ENCODE results near the gene CFAP44.
"Not testable (repeated sequence)": the region's sequence is repeated elsewhere in the genome, so short reads cannot be mapped to it uniquely, and the experiment has no call there.

The CFAP44 gene, protein sequence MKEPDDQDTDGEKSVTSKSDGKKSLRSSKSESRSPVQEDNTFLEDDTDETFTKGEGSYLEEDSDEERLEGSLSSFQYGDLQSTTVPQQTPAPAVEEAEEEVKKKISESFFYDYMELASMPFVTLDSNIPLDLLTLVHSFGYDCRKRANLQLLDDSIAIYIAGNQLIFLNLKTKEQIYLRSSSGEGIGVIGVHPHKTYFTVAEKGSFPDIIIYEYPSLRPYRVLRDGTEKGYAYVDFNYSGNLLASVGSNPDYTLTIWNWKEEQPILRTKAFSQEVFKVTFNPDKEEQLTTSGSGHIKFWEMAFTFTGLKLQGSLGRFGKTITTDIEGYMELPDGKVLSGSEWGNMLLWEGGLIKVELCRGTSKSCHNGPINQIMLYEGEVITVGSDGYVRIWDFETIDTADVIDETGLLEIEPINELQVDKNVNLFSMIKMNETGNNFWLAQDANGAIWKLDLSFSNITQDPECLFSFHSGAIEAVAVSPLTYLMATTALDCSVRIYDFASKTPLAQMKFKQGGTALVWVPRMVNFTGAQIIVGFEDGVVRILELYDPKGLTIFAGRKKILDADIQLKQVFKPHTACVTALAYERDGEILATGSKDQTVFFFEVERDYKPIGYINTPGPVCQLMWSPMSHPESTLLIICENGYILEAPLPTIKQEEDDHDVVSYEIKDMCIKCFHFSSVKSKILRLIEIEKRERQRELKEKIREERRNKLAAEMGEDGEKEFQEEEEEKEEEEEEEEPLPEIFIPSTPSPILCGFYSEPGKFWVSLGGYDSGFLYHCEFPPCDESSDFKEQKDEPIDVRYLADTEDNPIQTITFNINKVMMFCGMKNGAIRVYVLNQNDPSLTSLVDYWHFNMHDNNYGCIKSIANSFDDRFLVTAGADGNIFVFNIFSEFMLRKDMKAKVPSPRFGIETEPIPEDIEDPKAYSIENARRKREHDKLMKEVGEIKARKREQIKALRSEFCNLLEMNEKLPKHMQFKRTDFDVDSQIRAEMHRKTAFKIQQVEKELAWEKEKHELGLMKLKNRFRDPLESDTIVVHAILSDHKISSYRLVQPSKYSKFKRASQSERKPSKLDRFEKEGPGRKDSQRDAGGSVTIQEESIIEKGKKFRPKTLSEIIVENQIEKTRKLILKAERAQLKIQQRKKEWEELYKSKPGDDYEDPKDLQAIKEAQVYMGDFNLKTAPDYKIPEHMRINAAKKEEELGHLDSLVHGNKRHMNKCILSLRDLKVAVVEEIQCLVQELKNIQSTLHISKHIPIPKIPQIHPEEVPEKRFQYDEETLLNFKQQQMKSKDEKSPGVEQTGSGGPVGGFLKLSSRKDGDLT (N-terminal part only)

DNA sequence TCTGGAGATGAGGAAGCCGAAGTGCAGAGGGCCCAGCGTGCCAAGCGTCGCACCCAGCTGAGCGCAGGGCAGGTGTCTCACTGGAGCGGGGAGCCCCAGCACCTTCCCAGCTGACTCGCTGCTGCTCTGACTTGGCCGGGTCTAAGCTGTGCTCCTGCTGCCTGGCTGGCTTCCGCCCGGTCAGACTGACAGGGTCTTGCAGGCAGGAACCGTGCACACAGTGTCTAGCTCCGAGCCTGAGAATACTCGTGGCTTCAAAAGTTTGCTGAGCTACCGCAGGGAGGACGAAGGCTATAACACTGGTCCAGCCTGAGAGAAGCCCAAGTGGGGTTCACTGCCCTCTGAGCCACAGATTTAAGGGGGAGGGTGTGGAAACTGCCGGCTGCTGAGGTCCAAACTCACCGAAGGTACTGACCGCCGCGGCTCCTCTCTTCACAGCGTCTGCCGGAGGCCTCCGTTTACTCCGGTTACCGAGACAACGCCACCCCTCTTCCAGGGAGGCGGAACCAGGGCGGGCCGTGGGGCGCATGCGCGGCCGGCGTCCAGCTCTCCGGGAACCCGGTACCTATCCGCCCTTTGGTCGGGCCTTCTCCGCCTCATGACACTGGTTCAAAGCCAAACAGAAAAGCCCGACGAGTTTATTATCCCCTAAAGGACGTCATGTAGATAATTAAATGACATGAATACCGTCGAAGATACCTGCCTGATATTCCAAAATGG is at the start of gene CFAP44:
Gene CFAP44, minus strand, starts transcription at position 443 of the 720 bp plus-strand sequence. CDS start 7,829 bp downstream, outside the sequence.
- DNase-seq = no peak

DNA sequence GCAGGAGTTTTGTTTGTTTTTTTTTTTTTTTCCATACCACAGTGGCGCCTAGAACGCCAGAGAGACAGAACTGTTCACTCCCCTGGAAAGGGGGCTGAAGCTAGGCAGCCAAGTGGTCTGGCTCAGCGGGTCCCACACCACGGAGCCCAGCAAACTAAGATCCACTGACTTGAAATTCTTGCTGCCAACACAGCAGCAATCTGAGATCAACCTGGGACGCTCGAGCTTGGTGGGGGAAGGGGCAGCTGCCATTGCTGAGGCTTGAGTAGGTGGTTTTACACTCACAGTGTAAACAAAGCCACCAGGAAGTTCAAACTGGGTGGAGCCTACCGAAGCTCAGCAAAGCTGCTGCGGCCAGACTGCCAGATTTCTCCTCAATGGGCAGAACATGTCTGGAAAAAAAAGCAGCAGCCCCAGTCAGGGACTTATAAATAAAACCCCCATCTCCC is 43.9 kb upstream of the CFAP44 start:
- no peak for DNase-seq

DNA sequence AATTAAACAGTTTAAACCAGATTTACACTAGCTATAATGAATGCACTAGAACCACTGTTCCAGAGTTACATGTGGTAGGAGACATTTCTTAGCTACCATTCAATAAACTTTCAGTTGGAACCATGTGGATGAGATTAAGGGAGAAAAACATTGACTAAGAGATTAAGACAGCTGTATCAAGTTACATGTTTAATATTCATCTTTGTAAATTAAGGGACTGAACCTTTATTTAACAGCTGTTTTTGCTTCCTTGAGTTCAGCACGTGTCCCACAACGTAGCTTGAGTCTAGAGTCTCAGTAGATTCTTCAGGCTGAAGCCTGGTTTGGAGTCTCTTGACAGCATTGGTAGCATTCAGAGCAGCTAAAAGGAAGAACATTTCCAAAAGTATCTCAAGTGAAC is 27.2 kb upstream of the CFAP44 start:
- DNase-seq = no peak

DNA sequence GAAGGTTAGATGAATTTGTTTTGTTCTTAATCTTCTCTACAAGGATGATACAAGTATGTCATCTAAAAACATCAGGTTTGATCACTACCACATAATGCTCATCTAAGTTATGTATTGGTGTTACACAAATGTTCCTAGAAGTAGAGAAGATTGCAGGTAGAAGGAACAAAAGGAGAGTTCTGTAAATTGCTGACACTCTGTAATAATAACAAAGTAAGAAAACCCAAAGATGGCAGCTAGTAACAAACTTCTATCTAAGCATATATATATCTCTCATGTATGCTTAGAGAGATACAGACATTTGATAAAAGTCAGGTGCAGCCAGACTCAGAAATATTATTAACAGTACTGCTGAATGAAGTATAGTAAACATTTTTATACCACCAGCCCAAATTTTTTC is 20.2 kb upstream of the CFAP44 start:
- DNase-seq = no peak

DNA sequence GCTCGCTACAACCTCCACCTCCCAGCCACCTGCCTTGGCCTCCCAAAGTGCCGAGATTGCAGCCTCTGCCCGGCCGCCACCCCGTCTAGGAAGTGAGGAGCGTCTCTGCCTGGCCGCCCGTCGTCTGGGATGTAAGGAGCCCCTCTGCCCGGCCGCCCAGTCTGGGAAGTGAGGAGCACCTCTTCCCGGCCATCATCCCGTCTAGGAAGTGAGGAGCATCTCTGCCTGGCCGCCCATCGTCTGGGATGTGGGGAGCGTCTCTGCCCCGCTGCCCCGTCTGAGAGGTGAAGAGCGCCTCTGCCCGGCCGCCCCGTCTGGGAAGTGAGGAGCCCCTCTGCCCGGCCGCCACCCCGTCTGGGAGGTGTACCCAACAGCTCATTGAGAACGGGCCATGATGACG is 17.3 kb upstream of the CFAP44 start:
- DNase-seq = not testable (repeated sequence)

DNA sequence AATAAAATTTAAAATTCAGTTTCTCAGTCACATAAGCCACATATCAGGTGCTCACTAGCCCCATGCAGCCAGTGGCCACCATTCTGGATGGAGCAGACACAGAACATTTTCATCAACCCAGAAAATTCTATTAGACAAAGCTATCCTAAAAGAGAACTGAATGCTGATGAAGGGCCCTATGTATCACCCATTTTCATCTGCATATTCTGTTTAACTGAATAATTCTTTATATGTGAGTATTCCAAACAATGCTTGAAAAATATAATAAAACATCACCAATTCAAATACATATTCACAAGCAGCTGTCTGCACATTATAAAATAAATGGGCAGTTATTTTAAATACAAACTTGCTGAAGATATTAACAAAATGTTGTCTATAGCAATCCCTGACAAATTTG is 14.2 kb upstream of the CFAP44 start:
- DNase-seq = no peak

DNA sequence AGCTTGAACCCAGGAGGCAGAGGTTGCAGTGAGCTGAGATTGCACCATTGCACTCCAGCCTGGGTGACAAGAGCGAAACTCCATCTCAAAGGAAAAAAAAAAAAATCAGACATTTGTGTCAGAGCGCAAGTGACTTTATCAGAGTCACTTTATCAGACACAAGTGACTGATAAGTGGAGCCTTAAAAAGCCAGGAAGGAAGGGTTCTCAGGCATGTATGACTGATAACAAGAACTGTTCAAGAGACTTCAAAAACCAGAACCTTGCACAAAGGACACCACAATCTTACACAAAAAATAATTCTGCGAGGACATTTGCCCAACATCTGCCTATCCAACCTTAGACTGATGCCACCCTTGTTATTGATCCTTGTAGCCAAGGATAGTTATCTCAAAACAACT is 13.3 kb upstream of the CFAP44 start:
- no peak for DNase-seq

DNA sequence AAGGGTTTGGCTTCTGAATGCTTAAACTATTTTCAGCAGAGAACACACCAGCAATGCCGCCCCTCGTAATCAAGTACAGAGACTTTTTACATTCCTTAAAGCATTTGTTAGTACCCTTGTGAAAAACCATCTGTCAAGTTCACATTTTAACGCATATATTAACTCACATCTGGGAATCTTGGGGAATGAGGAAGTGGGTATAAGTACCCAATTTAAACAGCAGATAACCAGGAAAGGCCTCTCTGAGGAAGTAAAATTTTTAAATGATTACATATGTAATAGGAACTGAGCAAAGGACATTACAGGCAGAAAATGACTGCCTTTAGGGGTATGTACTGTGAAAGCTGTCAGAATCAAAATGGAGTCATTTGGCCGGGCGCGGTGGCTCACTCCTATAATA is 12.8 kb upstream of the CFAP44 start:
- no peak for DNase-seq

DNA sequence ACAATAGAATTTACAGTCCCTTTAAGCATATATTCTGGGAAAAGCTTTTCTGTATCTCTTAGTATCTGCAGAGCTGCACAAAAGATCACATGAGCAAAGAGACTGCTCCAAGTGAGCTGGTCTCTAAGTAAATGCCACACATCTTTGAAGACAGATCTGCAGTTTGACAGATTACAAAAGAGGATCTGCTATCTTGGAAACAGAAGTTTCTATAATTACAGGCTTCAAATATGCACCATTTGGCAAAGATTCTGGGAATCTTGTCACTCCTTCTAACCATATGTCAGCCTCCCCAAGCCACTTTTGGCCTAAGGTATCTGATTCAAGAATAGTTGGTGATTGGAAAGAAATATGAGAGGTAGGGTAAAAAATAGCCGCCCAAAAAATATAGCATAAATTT is 9.6 kb upstream of the CFAP44 start:
- DNase-seq = no peak

DNA sequence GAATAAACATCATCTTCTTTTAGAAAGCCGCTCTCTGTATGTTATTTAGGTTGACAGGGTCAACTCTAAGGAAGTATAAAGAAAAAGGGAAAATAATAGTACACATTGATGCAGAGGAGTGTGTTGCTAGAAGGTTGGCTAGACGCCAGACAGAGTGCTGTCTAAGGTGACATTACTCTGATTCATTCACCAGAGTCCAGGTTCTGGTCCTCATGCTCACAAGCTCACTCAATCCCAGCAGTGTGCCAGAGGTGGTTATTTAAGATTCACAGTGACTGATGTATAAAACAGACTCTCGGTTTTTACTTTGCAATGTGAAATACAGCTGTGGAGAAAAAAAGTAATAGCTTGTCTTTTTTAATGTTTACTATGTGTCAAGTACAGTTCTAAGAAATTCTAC is 1.7 kb downstream of the CFAP44 start:
- peak; percentile 59 for DNase-seq

DNA sequence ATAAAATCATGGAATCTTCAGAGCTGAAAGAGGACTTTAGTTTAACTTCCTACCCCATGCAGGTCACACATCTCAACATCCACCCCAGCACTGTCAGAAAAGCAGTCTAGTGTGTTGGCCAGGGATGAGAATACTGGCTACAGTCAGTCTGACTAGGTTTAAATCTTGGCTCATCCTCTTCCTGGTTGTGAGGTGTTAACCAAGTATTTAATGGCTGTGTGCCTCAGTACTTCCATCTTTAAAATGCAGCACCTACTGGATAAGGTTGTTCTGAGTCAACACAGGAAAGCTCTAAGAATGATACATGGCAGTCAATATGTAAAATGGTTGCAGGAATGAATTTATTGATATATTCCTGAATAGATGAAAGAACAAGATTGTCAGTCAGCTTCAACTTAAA is 3.1 kb downstream of the CFAP44 start:
- DNase-seq = no peak

DNA sequence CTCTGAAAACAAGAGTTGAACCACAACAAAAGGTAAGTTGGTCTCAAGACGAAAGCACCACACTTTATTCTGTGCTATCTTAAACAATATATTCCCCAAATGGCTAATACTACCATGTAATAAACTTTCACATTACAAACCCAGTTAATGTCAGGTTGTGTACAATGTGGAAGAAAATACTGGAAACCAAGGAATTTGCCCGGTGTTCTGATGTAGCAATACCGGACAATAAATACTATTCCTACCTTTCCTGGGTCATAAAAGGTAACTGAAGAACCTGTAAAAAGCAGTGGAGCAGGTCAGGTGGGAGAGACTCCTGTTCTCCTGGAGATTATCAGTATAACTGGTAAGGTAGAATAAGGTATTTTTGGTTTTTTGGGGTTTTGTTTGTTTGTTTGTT is 3.9 kb downstream of the CFAP44 start:
- DNase-seq = no peak

DNA sequence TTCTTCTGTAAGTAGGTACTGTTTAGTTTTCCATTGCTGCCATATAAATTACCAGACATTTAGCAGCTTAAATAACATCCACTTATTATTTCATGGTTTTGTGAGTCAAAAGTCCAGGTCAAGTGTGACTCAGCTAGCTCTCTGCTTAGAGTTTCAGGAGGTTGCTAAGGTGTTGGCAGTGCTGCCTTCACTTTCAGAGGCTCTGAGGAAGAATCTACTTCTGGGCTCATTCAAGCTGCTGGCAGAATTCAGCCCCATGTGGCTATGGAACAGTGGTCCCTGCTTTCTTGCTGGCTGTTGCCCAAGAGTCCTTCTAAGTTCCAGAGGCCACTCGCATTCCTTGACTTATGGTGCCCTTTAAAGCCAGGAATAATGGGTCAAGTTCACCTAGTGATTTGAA is 4.5 kb downstream of the CFAP44 start:
- no peak for DNase-seq

DNA sequence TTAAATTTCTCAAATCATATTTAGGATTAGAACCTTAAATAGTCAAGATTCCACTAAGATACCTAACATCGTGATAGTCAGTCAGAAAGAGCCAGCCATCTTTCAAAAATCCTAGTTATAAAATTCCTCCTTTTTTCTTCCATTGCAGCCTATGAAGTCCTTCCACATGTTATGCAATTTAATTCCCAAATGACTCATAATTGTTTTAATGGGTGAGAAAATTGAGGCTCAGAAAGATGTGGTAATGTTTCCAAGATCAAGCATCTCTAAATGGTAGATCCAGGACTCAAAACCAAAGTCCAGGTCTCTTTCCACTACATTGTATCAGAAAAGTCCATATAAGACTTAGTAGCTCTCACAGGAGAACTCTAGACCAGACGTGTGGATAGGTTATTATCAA is 9.5 kb downstream of the CFAP44 start:
- DNase-seq = no peak

DNA sequence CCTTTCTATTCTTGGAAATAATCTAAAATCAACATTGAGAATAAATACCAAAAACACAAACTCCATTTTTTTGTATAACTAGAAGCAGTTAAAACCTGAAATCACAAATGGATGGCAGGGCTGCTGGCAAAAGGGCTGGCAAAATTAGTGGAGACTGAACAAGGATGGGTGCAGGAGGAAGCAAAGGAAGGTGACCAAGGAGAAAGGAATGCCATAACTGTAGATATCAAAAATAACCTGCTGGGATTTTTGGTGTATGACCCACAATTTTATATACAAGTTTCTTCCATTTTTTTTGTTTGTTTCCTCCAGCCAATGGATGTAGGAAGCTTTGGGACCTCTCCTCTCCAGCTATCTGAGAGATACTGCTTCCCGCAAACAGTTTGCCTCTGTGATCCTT is 12.7 kb downstream of the CFAP44 start:
- DNase-seq = no peak

DNA sequence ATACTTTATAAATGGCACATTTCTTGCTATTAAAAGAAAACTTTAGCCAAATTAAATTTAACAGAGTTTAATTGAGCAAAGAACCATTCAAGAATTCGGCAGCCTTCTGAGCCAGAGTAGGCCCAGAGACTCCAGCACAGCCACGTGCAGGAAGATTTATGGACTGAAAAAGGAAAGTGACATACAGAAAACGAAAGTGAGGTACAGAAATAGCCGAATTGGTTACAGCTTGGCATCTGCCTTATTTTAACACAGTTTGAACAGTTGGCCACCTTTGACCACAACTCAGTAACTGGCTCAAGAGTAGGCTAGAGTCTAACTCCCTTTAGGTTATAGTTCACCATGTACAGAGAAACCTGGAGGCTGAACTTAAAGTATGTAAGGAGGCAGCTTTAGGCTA is 17.6 kb downstream of the CFAP44 start:
- no peak for DNase-seq

DNA sequence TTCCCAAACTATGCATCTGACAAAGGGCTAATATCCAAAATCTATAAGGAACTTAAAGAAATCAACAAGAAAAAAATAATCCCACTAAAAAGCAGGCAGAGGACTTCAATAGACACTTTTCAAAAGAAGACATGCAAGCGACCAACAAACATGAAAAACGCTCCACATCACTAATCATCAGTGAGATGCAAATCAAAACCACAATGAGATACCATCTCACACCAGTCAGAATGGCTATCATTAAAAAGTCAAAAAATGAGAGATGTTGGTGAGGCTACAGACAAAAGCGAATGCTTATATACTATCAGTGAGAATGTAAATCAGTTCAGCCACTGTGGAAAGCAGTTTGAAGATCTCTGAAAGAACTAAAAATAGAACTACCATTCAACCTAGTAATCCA is 20.2 kb downstream of the CFAP44 start:
- no peak for DNase-seq

DNA sequence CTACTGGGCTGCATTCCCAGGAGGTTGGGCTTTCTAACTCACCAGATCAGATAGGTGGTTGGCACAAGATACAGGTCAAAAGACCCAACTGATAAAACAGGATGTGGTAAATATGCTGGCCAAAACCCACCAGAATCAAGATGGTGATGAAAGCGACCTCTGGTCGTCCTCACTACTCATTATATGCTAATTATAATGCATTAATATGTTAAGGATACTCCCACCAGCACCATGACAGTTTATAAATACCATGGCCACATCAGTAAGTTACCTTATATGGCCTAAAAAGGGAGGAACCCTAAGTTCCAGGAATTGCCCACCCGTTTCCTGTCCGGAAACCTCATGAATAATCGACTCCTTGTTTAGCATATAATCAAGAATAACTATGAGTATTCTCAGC is 31.6 kb downstream of the CFAP44 start:
- no peak for DNase-seq

DNA sequence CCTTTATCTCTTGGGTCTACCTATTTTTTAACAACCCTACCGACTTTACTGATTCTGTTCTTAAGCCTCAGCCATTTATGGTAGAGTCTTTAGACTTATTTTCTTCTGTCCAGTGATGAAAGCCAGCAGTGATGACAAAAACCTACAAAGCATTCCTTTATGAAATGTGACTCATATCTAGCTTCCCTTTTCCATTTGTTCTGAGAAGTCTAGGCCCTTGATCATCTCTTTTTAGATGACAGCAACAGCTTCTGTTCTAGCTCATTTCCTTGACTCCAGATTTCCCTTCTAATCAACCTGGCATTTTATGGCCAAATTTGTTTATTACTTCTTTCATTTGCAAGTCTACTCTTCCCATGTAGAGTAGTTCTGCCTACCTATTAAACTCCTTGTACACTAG is 36.1 kb downstream of the CFAP44 start:
- no peak for DNase-seq

DNA sequence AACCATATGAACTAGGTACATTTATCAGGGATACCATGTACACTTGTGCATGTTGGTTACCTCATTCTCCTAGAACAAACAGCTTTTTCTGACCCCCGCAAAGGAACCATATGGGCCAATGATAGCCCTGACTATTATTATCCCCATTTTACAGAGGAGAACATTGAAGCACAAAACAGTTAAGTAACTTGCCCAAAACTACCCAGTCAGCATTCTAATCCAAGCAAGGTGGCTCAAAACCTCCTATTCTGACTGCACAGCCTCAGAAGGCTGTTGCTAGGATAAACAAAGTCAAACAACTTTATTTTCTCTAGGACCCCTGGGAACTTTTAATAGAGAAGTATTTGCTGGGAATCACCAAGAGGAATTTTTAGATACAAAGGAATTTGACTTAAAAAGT is 36.7 kb downstream of the CFAP44 start:
- no peak for DNase-seq

All from COR-L47 (cell line).